Hepatocyte (in vitro differentiated cells): ENCODE data around the gene B4GALT4.

ENCODE experiments used
- EZH2 ChIP-seq: fragments of 200-600 bp; sonication (generic); IDR thresholded peaks from 2 replicates; pipeline ENCODE4 v1.6.1; 2016; ENCODE audit warnings: antibody characterized with exemption, mild to moderate bottlenecking, borderline replicate concordance
- TF ChIP-seq, protein P1 (sequence below): fragments of 200-600 bp; sonication (generic); IDR thresholded peaks from 2 replicates; pipeline ENCODE4 v1.5.1; 2016; ENCODE audit warnings: antibody characterized with exemption, mild to moderate bottlenecking; ENCODE audit not compliant: poor library complexity

DNA sequence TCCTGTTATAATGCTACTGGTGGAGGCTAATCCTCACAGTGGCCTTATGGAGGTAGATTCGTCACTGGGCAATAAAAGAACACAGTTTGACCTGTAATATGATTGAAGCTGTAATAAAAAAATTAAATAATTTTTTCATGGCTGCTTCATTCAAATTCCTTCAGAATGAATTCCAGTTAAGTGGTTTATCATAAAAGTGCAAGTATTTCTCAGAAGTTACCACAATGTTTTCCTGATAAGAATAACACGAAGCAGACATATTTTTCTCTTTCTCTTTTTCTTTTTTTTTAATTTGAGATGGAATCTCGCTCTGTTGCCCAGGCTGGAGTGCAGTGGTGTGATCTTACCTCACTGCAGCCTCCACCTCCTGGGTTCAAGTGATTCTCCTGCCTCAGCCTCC, 15.6 kb downstream of the B4GALT4 start:
- TF ChIP-seq, protein P1, sequence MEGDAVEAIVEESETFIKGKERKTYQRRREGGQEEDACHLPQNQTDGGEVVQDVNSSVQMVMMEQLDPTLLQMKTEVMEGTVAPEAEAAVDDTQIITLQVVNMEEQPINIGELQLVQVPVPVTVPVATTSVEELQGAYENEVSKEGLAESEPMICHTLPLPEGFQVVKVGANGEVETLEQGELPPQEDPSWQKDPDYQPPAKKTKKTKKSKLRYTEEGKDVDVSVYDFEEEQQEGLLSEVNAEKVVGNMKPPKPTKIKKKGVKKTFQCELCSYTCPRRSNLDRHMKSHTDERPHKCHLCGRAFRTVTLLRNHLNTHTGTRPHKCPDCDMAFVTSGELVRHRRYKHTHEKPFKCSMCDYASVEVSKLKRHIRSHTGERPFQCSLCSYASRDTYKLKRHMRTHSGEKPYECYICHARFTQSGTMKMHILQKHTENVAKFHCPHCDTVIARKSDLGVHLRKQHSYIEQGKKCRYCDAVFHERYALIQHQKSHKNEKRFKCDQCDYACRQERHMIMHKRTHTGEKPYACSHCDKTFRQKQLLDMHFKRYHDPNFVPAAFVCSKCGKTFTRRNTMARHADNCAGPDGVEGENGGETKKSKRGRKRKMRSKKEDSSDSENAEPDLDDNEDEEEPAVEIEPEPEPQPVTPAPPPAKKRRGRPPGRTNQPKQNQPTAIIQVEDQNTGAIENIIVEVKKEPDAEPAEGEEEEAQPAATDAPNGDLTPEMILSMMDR, result no peak
- TF ChIP-seq EZH2, result no peak
